GM12878 (cell line): Measurements from ENCODE around the gene BCL2. TPM values are rescaled to one million over a fixed set of nuclear protein-coding genes. Genes with fewer than 3 reads are reported as not detected.

Experiments used
- BHLHE40 ChIP-seq, 2 experiments: fragments of 450-650 bp in 1 of 2; IDR thresholded peaks; 2 replicates each; pipeline ENCODE4 v1.6.1; 2011 to 2017; ENCODE audit warnings: low read depth in 2 of 2, borderline replicate concordance in 1 of 2, improper control_type of control experiment in 1 of 2, low read length in 1 of 2, mild to moderate bottlenecking in 1 of 2
- BMI1 ChIP-seq: fragments of 450-650 bp; IDR thresholded peaks from 2 replicates; pipeline ENCODE4 v1.6.1; 2016; ENCODE audit warnings: mild to moderate bottlenecking, moderate library complexity, borderline replicate concordance
- CREB1 ChIP-seq: IDR thresholded peaks from 2 replicates; pipeline ENCODE4 v1.6.1; 2012; ENCODE audit warnings: low read depth, mild to moderate bottlenecking, inconsistent platforms
- FOXK2 ChIP-seq: fragments of 450-650 bp; IDR thresholded peaks from 2 replicates; pipeline ENCODE4 v1.6.1; 2017; ENCODE audit warnings: mild to moderate bottlenecking, moderate library complexity
- IRF4 ChIP-seq: IDR thresholded peaks from 2 replicates; pipeline ENCODE4 v1.6.1; 2011; ENCODE audit warnings: low read depth, low read length
- MYB ChIP-seq: fragments of 150-350 bp; IDR thresholded peaks from 2 replicates; pipeline ENCODE4 v1.6.1; 2014; ENCODE audit warnings: mild to moderate bottlenecking, low read depth, low read length, borderline replicate concordance
- NFIC ChIP-seq: IDR thresholded peaks from 2 replicates; pipeline ENCODE4 v1.6.1; 2012; ENCODE audit warnings: low read depth, mild to moderate bottlenecking, inconsistent platforms, low read length, moderate library complexity
- NR2C2 ChIP-seq: IDR thresholded peaks from 2 replicates; pipeline ENCODE4 v1.6.1; 2011; ENCODE audit warnings: borderline replicate concordance, low read depth; ENCODE audit not compliant: control insufficient read depth, insufficient read length
- SIN3A ChIP-seq: IDR thresholded peaks from 2 replicates; pipeline ENCODE4 v1.6.1; 2012; ENCODE audit warnings: low read depth, low read length, improper control_type of control experiment
- STAT3 ChIP-seq: IDR thresholded peaks from 2 replicates; pipeline ENCODE4 v1.6.1; 2011; ENCODE audit warnings: low read depth, low read length, improper control_type of control experiment
- ZNF384 ChIP-seq: IDR thresholded peaks from 2 replicates; pipeline ENCODE4 v1.6.1; 2012; ENCODE audit warnings: low read depth, mild to moderate bottlenecking, low read length, improper control_type of control experiment, borderline replicate concordance
- ZSCAN29 ChIP-seq: fragments of 450-650 bp; IDR thresholded peaks from 2 replicates; pipeline ENCODE4 v1.6.1; 2017; ENCODE audit warnings: mild to moderate bottlenecking, moderate library complexity
- polyA plus RNA-seq, 11 experiments: library from polyadenylated mRNA; depleted of rRNA in 4 of 11; unstranded in 6 of 11; stranded (reverse) in 5 of 11; fragments of >200 nt; fragmentation: Nextera tagmentation in 4 of 11; fragmentation: Illumina TruSeq in 1 of 11; extraction: Ambion mirVana in 4 of 11; extraction: Trizol in 1 of 11; gene quantifications; 1 replicate in 1 of 11; 2 replicates in 10 of 11; pipeline versions ENCODE4 v1.2.1 to v1.2.3, GENCODE V29; 2011 to 2016; ENCODE audit warnings: inconsistent platforms in 2 of 11, missing spikeins in 2 of 11, low read depth in 1 of 11
- total RNA-seq, 4 experiments: library from RNA; depleted of rRNA in 3 of 4; stranded (reverse); fragments of >200 nt in 3 of 4; fragmentation: Illumina TruSeq in 1 of 4; extraction: Trizol in 1 of 4; gene quantifications; 2 replicates each; pipeline versions ENCODE4 v1.2.1 to v1.2.3, GENCODE V29; 2013 to 2021
- TF ChIP-seq, protein P1 (sequence below): fragments of 450-650 bp; IDR thresholded peaks from 2 replicates; pipeline ENCODE4 v1.6.1; 2017; ENCODE audit warnings: mild to moderate bottlenecking, moderate library complexity
- TF ChIP-seq, protein P2 (sequence below): fragments of 450-650 bp; IDR thresholded peaks from 2 replicates; pipeline ENCODE4 v1.6.1; 2017; ENCODE audit warnings: borderline replicate concordance
- TF ChIP-seq, protein P3 (sequence below): fragments of 450-650 bp; IDR thresholded peaks from 2 replicates; pipeline ENCODE4 v1.6.1; 2018; ENCODE audit warnings: borderline replicate concordance, mild to moderate bottlenecking; ENCODE audit not compliant: partially characterized antibody
- TF ChIP-seq, protein P4 (sequence below): fragments of 450-650 bp; formaldehyde crosslinking; IDR thresholded peaks from 2 replicates; pipeline ENCODE4 v1.4.0; 2020; ENCODE audit warnings: mild to moderate bottlenecking, moderate library complexity

Gene BCL2
- total and polyA plus RNA-seq, 10 of the 15 experiments (the other 5 are each of a cell fraction or from before 2014, with no cell fraction given): 4.1 to 47.8 (median 19.3) TPM

GRCh38 chr18:63098018-63098981, 221.3 kb downstream of the BCL2 start (continued):
- TF ChIP-seq BMI1: peak; percentile 61; the same call in 1 of the 2 replicates
- TF ChIP-seq, protein P1, sequence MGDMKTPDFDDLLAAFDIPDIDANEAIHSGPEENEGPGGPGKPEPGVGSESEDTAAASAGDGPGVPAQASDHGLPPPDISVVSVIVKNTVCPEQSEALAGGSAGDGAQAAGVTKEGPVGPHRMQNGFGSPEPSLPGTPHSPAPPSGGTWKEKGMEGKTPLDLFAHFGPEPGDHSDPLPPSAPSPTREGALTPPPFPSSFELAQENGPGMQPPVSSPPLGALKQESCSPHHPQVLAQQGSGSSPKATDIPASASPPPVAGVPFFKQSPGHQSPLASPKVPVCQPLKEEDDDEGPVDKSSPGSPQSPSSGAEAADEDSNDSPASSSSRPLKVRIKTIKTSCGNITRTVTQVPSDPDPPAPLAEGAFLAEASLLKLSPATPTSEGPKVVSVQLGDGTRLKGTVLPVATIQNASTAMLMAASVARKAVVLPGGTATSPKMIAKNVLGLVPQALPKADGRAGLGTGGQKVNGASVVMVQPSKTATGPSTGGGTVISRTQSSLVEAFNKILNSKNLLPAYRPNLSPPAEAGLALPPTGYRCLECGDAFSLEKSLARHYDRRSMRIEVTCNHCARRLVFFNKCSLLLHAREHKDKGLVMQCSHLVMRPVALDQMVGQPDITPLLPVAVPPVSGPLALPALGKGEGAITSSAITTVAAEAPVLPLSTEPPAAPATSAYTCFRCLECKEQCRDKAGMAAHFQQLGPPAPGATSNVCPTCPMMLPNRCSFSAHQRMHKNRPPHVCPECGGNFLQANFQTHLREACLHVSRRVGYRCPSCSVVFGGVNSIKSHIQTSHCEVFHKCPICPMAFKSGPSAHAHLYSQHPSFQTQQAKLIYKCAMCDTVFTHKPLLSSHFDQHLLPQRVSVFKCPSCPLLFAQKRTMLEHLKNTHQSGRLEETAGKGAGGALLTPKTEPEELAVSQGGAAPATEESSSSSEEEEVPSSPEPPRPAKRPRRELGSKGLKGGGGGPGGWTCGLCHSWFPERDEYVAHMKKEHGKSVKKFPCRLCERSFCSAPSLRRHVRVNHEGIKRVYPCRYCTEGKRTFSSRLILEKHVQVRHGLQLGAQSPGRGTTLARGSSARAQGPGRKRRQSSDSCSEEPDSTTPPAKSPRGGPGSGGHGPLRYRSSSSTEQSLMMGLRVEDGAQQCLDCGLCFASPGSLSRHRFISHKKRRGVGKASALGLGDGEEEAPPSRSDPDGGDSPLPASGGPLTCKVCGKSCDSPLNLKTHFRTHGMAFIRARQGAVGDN: peak; percentile 45
- TF ChIP-seq, protein P2, sequence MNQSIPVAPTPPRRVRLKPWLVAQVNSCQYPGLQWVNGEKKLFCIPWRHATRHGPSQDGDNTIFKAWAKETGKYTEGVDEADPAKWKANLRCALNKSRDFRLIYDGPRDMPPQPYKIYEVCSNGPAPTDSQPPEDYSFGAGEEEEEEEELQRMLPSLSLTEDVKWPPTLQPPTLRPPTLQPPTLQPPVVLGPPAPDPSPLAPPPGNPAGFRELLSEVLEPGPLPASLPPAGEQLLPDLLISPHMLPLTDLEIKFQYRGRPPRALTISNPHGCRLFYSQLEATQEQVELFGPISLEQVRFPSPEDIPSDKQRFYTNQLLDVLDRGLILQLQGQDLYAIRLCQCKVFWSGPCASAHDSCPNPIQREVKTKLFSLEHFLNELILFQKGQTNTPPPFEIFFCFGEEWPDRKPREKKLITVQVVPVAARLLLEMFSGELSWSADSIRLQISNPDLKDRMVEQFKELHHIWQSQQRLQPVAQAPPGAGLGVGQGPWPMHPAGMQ: no peak; the same call in 1 of the 2 replicates
- no peak for TF ChIP-seq ZNF384
- peak; percentile 46 for TF ChIP-seq FOXK2
- no peak for TF ChIP-seq ZSCAN29
- TF ChIP-seq, protein P3, sequence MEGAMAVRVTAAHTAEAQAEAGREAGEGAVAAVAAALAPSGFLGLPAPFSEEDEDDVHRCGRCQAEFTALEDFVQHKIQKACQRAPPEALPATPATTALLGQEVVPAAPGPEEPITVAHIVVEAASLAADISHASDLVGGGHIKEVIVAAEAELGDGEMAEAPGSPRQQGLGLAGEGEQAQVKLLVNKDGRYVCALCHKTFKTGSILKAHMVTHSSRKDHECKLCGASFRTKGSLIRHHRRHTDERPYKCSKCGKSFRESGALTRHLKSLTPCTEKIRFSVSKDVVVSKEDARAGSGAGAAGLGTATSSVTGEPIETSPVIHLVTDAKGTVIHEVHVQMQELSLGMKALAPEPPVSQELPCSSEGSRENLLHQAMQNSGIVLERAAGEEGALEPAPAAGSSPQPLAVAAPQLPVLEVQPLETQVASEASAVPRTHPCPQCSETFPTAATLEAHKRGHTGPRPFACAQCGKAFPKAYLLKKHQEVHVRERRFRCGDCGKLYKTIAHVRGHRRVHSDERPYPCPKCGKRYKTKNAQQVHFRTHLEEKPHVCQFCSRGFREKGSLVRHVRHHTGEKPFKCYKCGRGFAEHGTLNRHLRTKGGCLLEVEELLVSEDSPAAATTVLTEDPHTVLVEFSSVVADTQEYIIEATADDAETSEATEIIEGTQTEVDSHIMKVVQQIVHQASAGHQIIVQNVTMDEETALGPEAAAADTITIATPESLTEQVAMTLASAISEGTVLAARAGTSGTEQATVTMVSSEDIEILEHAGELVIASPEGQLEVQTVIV: no peak
- peak; percentile 28; the same call in 1 of the 2 replicates for TF ChIP-seq CREB1
- peak; percentile 57 to 72; a peak in 3 of 4 replicates for TF ChIP-seq BHLHE40 (IDR thresholded peaks at IDR 0.05; ENCODE audit: borderline replicate concordance in 1 of 2, low read depth in 2 of 2, low read length in 1 of 2)
- TF ChIP-seq NR2C2: no peak
- TF ChIP-seq STAT3: 0 out of 2 replicates have a peak, but pooled peaks have one; percentile 51
- TF ChIP-seq SIN3A: no peak
- peak; percentile 83 for TF ChIP-seq NFIC
- TF ChIP-seq, protein P4, sequence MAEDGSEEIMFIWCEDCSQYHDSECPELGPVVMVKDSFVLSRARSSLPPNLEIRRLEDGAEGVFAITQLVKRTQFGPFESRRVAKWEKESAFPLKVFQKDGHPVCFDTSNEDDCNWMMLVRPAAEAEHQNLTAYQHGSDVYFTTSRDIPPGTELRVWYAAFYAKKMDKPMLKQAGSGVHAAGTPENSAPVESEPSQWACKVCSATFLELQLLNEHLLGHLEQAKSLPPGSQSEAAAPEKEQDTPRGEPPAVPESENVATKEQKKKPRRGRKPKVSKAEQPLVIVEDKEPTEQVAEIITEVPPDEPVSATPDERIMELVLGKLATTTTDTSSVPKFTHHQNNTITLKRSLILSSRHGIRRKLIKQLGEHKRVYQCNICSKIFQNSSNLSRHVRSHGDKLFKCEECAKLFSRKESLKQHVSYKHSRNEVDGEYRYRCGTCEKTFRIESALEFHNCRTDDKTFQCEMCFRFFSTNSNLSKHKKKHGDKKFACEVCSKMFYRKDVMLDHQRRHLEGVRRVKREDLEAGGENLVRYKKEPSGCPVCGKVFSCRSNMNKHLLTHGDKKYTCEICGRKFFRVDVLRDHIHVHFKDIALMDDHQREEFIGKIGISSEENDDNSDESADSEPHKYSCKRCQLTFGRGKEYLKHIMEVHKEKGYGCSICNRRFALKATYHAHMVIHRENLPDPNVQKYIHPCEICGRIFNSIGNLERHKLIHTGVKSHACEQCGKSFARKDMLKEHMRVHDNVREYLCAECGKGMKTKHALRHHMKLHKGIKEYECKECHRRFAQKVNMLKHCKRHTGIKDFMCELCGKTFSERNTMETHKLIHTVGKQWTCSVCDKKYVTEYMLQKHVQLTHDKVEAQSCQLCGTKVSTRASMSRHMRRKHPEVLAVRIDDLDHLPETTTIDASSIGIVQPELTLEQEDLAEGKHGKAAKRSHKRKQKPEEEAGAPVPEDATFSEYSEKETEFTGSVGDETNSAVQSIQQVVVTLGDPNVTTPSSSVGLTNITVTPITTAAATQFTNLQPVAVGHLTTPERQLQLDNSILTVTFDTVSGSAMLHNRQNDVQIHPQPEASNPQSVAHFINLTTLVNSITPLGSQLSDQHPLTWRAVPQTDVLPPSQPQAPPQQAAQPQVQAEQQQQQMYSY: no peak
- no peak for TF ChIP-seq IRF4
- 0 out of 2 replicates have a peak, but pooled peaks have one; percentile 46 for TF ChIP-seq MYB
